Lower leg skin (tissue), 4 donors: ENCODE data around the gene SLC34A1. TPM values are rescaled to one million over a fixed set of nuclear protein-coding genes. Genes with fewer than 3 reads are reported as not detected.
A peak's percentile ranks its signal among the peaks of the same experiment; 100 is the strongest.

Experiments used
- DNase-seq, 2 donors: peaks; one replicate each; pipeline ENCODE4 v3.0.0-alpha.2; 2019; ENCODE audit warnings: low spot score in 2 of 2
- H3K4me3 ChIP-seq: fragments of 200-600 bp; sonication (generic); 2 replicates; pipeline ENCODE4 v1.5.1; 2017; ENCODE audit warnings: mild to moderate bottlenecking, low read depth; ENCODE audit not compliant: poor library complexity, severe bottlenecking
- CTCF ChIP-seq, 3 donors: fragments of 450-650 bp; IDR thresholded peaks; one replicate each; pipeline ENCODE4 v1.5.1; 2016; ENCODE audit warnings: antibody characterized with exemption in 3 of 3, mild to moderate bottlenecking in 3 of 3, moderate library complexity in 2 of 3
- POLR2A ChIP-seq, 2 donors: fragments of 450-650 bp; IDR thresholded peaks; one replicate each; pipeline ENCODE4 v1.6.1; 2016 to 2017; ENCODE audit warnings: antibody characterized with exemption in 2 of 2, mild to moderate bottlenecking in 1 of 2, moderate library complexity in 1 of 2
- WGBS, 2 donors: methylation state at CpG; one replicate each; pipeline ENCODE4 v1.1.5; 2018; 5-methylcytosine and 5-hydroxymethylcytosine counted together
- intact Hi-C: fragments of 100-400 bp; cut with DNase I; formaldehyde crosslinking; loops from one replicate; pipeline ENCODE4 v1.15.0; 2023; ENCODE audit warnings: low total_unique reads
- total RNA-seq, 4 donors: library from RNA; depleted of rRNA; stranded (reverse); fragments of >200 nt; gene quantifications; one replicate each; pipeline ENCODE4 v1.1.0, GENCODE V29; 2016

Gene SLC34A1
- total RNA-seq, 4 donors from 2014 or later, result 0.12 to 0.39 TPM; not detected in 2

- DNase-seq, result no peak
- TF ChIP-seq CTCF (IDR thresholded peaks at IDR 0.05) (no peak), POLR2A (IDR thresholded peaks at IDR 0.05) (no peak)
- 82 to 85% methylated on average over 4 of the region's 4 CpGs for WGBS, 2 donors
- no peak overlapping the region for H3K4me3 ChIP-seq
- intact Hi-C loops, result no loop called here
Observed at GRCh38 chr5:177347699-177348098, 36.5 kb upstream of the SLC34A1 start.

GRCh38 chr5:177349362-177349647 is 34.9 kb upstream of the SLC34A1 start:
- no peak for DNase-seq
- TF ChIP-seq CTCF (IDR thresholded peaks at IDR 0.05) (no peak), POLR2A (IDR thresholded peaks at IDR 0.05) (no peak)
- 53 to 66% methylated on average over 3 of the region's 3 CpGs for WGBS, 2 donors
- H3K4me3 ChIP-seq, result no peak overlapping the region
- intact Hi-C loops, result no loop called here

- H3K4me3 ChIP-seq, result no peak overlapping the region
- TF ChIP-seq POLR2A (IDR thresholded peaks at IDR 0.05) (no peak), CTCF (IDR thresholded peaks at IDR 0.05) (no peak)
- WGBS, 2 donors, result 73 to 78% methylated on average over 5 of the region's 5 CpGs
- intact Hi-C loops, result no loop called here
- DNase-seq, result no peak
Observed at GRCh38 chr5:177349762-177350161, 34.5 kb upstream of the SLC34A1 start.

- no peak for DNase-seq
- intact Hi-C loops, result no loop called here
- WGBS, 2 donors, result 11 to 13% methylated on average over 19 of the region's 19 CpGs
- H3K4me3 ChIP-seq, result peak overlapping the region; percentile 79
- TF ChIP-seq POLR2A (IDR thresholded peaks at IDR 0.05) (no peak), CTCF (IDR thresholded peaks at IDR 0.05) (no peak)
Observed at GRCh38 chr5:177350776-177351391, 33.4 kb upstream of the SLC34A1 start.

- WGBS, 2 donors, result 6 to 7% methylated on average over 55 of the region's 55 CpGs
- peak; percentile 94 to 99 for DNase-seq
- TF ChIP-seq CTCF (IDR thresholded peaks at IDR 0.05), result no peak
- TF ChIP-seq POLR2A (IDR thresholded peaks at IDR 0.05), result no peak
- intact Hi-C loops, result no loop called here
- H3K4me3 ChIP-seq, result peak within 1 kb of the TSS; percentile 79
Observed at GRCh38 chr5:177351392-177352329, 32.6 kb upstream of the SLC34A1 start, which contains the start of gene LMAN2. LMAN2 (minus strand) TSS chr5:177351668; CDS start chr5:177351647, 21 bp downstream.
